ENCODE data around the gene STMN1. TPM values are rescaled to one million over a fixed set of nuclear protein-coding genes. Genes with fewer than 3 reads are reported as not detected.

Gene STMN1
- total and polyA plus RNA-seq, 9 of the 15 experiments (the other 6 are each of a cell fraction or from before 2014, with no cell fraction given), result 269 to 2,153 (median 595) TPM

DNA sequence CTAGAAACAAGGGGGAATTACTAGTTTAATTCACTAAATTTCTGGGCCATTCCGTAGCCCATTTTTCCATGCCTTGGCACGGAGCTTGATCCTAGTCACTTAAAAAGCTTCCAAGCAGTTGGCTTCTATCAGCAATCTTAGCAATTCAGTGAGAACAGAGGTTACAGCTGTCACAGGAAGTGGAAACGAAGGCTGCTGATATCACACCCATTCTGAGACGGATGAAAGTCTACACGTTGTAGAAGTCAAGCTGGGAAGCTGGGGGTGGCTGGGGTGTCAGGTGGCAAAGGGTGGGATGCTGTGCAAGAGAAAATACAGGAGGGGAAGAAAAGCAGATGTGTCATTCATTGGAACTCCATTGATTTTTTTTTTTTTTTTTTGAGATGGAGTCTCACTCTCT is 11.8 kb upstream of the STMN1 start (continued):
- TF ChIP-seq SRSF1 (IDR thresholded peaks at IDR 0.05; ENCODE audit: low read depth, low read length), result no peak
- TF ChIP-seq, protein P1, sequence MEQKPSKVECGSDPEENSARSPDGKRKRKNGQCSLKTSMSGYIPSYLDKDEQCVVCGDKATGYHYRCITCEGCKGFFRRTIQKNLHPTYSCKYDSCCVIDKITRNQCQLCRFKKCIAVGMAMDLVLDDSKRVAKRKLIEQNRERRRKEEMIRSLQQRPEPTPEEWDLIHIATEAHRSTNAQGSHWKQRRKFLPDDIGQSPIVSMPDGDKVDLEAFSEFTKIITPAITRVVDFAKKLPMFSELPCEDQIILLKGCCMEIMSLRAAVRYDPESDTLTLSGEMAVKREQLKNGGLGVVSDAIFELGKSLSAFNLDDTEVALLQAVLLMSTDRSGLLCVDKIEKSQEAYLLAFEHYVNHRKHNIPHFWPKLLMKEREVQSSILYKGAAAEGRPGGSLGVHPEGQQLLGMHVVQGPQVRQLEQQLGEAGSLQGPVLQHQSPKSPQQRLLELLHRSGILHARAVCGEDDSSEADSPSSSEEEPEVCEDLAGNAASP (IDR thresholded peaks at IDR 0.05), result no peak
- 0 out of 2 replicates have a peak, but pooled peaks have one; percentile 18 for TF ChIP-seq SMARCE1 (IDR thresholded peaks at IDR 0.05)
- TF ChIP-seq CCNT2 (IDR thresholded peaks at IDR 0.05; ENCODE audit: borderline replicate concordance, extremely low read depth, insufficient read length, low read depth, low read length), result no peak
- no peak for TF ChIP-seq DMBX1 (CRISPR knock-in tag; IDR thresholded peaks at IDR 0.05; ENCODE audit: borderline replicate concordance)
- TF ChIP-seq, protein P2, sequence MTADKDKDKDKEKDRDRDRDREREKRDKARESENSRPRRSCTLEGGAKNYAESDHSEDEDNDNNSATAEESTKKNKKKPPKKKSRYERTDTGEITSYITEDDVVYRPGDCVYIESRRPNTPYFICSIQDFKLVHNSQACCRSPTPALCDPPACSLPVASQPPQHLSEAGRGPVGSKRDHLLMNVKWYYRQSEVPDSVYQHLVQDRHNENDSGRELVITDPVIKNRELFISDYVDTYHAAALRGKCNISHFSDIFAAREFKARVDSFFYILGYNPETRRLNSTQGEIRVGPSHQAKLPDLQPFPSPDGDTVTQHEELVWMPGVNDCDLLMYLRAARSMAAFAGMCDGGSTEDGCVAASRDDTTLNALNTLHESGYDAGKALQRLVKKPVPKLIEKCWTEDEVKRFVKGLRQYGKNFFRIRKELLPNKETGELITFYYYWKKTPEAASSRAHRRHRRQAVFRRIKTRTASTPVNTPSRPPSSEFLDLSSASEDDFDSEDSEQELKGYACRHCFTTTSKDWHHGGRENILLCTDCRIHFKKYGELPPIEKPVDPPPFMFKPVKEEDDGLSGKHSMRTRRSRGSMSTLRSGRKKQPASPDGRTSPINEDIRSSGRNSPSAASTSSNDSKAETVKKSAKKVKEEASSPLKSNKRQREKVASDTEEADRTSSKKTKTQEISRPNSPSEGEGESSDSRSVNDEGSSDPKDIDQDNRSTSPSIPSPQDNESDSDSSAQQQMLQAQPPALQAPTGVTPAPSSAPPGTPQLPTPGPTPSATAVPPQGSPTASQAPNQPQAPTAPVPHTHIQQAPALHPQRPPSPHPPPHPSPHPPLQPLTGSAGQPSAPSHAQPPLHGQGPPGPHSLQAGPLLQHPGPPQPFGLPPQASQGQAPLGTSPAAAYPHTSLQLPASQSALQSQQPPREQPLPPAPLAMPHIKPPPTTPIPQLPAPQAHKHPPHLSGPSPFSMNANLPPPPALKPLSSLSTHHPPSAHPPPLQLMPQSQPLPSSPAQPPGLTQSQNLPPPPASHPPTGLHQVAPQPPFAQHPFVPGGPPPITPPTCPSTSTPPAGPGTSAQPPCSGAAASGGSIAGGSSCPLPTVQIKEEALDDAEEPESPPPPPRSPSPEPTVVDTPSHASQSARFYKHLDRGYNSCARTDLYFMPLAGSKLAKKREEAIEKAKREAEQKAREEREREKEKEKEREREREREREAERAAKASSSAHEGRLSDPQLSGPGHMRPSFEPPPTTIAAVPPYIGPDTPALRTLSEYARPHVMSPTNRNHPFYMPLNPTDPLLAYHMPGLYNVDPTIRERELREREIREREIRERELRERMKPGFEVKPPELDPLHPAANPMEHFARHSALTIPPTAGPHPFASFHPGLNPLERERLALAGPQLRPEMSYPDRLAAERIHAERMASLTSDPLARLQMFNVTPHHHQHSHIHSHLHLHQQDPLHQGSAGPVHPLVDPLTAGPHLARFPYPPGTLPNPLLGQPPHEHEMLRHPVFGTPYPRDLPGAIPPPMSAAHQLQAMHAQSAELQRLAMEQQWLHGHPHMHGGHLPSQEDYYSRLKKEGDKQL (CRISPR knock-in tag; IDR thresholded peaks at IDR 0.05; ENCODE audit: borderline replicate concordance), result no peak
- TF ChIP-seq KDM5B (IDR thresholded peaks at IDR 0.05; ENCODE audit: insufficient replicate concordance, low read depth, low read length), result no peak
- TF ChIP-seq CSDE1 (IDR thresholded peaks at IDR 0.05), result no peak
- no peak for TF ChIP-seq TBP (optimal IDR thresholded peaks at IDR 0.05; ENCODE audit: low read depth, low read length)
- no peak for TF ChIP-seq FOSL1 (tag; conservative IDR thresholded peaks at IDR 0.05)
- TF ChIP-seq RBM14 (IDR thresholded peaks at IDR 0.05; ENCODE audit: borderline replicate concordance, insufficient read depth, low read depth, low read length), result no peak
- TF ChIP-seq TAF15 (IDR thresholded peaks at IDR 0.05; ENCODE audit: low read depth, low read length), result no peak
- no peak for TF ChIP-seq KDM2B (CRISPR knock-in tag; IDR thresholded peaks at IDR 0.05)
- no peak for TF ChIP-seq ZNF24 (IDR thresholded peaks at IDR 0.05)
- TF ChIP-seq ZNF143 (CRISPR knock-in tag; IDR thresholded peaks at IDR 0.05), result no peak
- TF ChIP-seq, protein P3, sequence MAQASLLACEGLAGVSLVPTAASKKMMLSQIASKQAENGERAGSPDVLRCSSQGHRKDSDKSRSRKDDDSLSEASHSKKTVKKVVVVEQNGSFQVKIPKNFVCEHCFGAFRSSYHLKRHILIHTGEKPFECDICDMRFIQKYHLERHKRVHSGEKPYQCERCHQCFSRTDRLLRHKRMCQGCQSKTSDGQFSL (CRISPR knock-in tag; IDR thresholded peaks at IDR 0.05), result no peak
- TF ChIP-seq, protein P3 (tag; IDR thresholded peaks at IDR 0.05), result no peak
- no peak for TF ChIP-seq HNRNPL (IDR thresholded peaks at IDR 0.05; ENCODE audit: low read depth, low read length)
- no peak for TF ChIP-seq C11orf30 (IDR thresholded peaks at IDR 0.05; ENCODE audit: low read depth)
- no peak for TF ChIP-seq TFAM (CRISPR knock-in tag; conservative IDR thresholded peaks at IDR 0.05)
- TF ChIP-seq TOE1 (IDR thresholded peaks at IDR 0.05; ENCODE audit: borderline replicate concordance), result no peak
- no peak for TF ChIP-seq TOE1 (CRISPR knock-in tag; IDR thresholded peaks at IDR 0.05; ENCODE audit: borderline replicate concordance, low read depth)
